Osteoblast (primary cell): Measurements from ENCODE around the gene STAMBPL1. TPM values are rescaled to one million over a fixed set of nuclear protein-coding genes. Genes with fewer than 3 reads are reported as not detected.

Source experiments
- DNase-seq: peaks from one replicate; pipeline ENCODE4 v3.0.0; 2011; ENCODE audit warnings: low spot score, mixed read lengths; ENCODE audit not compliant: insufficient read length; ENCODE audit errors: missing footprints
- H2AFZ ChIP-seq: 2 replicates; pipeline ENCODE4 v1.6.0; 2011; ENCODE audit warnings: mild to moderate bottlenecking, low read length
- H3K27ac ChIP-seq: 2 replicates; pipeline ENCODE4 v1.5.1; 2011; ENCODE audit warnings: mild to moderate bottlenecking, low read depth, low read length, moderate library complexity
- H3K27me3 ChIP-seq: 2 replicates; pipeline ENCODE4 v1.6.0; 2012; ENCODE audit warnings: mild to moderate bottlenecking, control low read depth, inconsistent platforms, low read length, moderate library complexity; ENCODE audit not compliant: insufficient read depth
- H3K36me3 ChIP-seq: 2 replicates; pipeline ENCODE4 v1.5.1; 2011; ENCODE audit warnings: mild to moderate bottlenecking, low read length, control low read depth, moderate library complexity; ENCODE audit not compliant: insufficient read depth
- H3K4me1 ChIP-seq: 2 replicates; pipeline ENCODE4 v1.5.1; 2011; ENCODE audit warnings: mild to moderate bottlenecking, low read length, control low read depth, moderate library complexity; ENCODE audit not compliant: insufficient read depth
- H3K4me2 ChIP-seq: 2 replicates; pipeline ENCODE4 v1.6.0; 2011; ENCODE audit warnings: mild to moderate bottlenecking, low read length; ENCODE audit not compliant: insufficient read depth
- H3K4me3 ChIP-seq: fragments of 200-600 bp; sonication (generic); 3 replicates; pipeline ENCODE4 v1.5.1; 2012; ENCODE audit warnings: mild to moderate bottlenecking, low read length, inconsistent platforms; ENCODE audit not compliant: insufficient read depth
- H3K79me2 ChIP-seq: 2 replicates; pipeline ENCODE4 v1.6.0; 2012; ENCODE audit warnings: mild to moderate bottlenecking, low read length, control low read depth, inconsistent platforms; ENCODE audit not compliant: insufficient read depth
- H3K9me3 ChIP-seq: 2 replicates; pipeline ENCODE4 v1.5.1; 2011; ENCODE audit warnings: low read depth, low read length, control low read depth
- H4K20me1 ChIP-seq: 2 replicates; pipeline ENCODE4 v1.6.0; 2012; ENCODE audit warnings: mild to moderate bottlenecking, low read length, control low read depth; ENCODE audit not compliant: insufficient read depth
- CTCF ChIP-seq: IDR thresholded peaks from 2 replicates; pipeline ENCODE4 v1.5.1; 2011; ENCODE audit warnings: mild to moderate bottlenecking, low read depth, low read length, moderate library complexity; ENCODE audit errors: extremely low read depth
- total RNA-seq: library from RNA; depleted of rRNA; stranded (reverse); fragments of >200 nt; gene quantifications from 2 replicates; pipeline ENCODE4 v1.2.3, GENCODE V29; 2012

The STAMBPL1 gene
- total RNA-seq, 1 donor = 11.6 TPM

GRCh38 chr10:88838766-88839350, 41.2 kb upstream of the STAMBPL1 start:
- Histone ChIP-seq H3K4me1 (no peaks in the 10 kb centered on the region), H3K4me2 (no peak overlapping the region)
- no peak for DNase-seq

GRCh38 chr10:88840104-88840503, 39.9 kb upstream of the STAMBPL1 start:
- DNase-seq = no peak

More at GRCh38 chr10:88838766-88839350, 41.2 kb upstream of the STAMBPL1 start:
- no peaks in the 10 kb centered on the region for H3K79me2 ChIP-seq
- no peaks in the 10 kb centered on the region for H4K20me1 ChIP-seq
- no peak overlapping the region for H3K27ac ChIP-seq
- H2AFZ ChIP-seq = no peak overlapping the region
- no peaks in the 10 kb centered on the region for H3K27me3 ChIP-seq
- H3K4me3 ChIP-seq = no peak overlapping the region
- no peak for TF ChIP-seq CTCF
- H3K36me3 ChIP-seq = no peaks in the 10 kb centered on the region
- H3K9me3 ChIP-seq = no peaks in the 10 kb centered on the region

GRCh38 chr10:88840881-88841280, 39.2 kb upstream of the STAMBPL1 start:
- no peaks in the 10 kb centered on the region for H4K20me1 ChIP-seq
- H3K27me3 ChIP-seq = no peaks in the 10 kb centered on the region
- no peak overlapping the region for H3K27ac ChIP-seq
- H3K4me3 ChIP-seq = no peak overlapping the region
- no peaks in the 10 kb centered on the region for H3K9me3 ChIP-seq
- no peak for TF ChIP-seq CTCF
- H3K4me2 ChIP-seq = no peak overlapping the region
- DNase-seq = no peak
- H2AFZ ChIP-seq = peak overlapping the region; percentile 34
- H3K79me2 ChIP-seq = no peaks in the 10 kb centered on the region
- no peaks in the 10 kb centered on the region for H3K36me3 ChIP-seq
- no peaks in the 10 kb centered on the region for H3K4me1 ChIP-seq

More at GRCh38 chr10:88840104-88840503, 39.9 kb upstream of the STAMBPL1 start:
- Histone ChIP-seq H3K27me3 (no peaks in the 10 kb centered on the region), H3K9me3 (no peaks in the 10 kb centered on the region), H3K4me3 (no peak overlapping the region), H4K20me1 (no peaks in the 10 kb centered on the region), H3K36me3 (no peaks in the 10 kb centered on the region), H3K4me1 (no peaks in the 10 kb centered on the region), H3K27ac (no peak overlapping the region), H3K79me2 (no peaks in the 10 kb centered on the region), H3K4me2 (no peak overlapping the region), H2AFZ (no peak overlapping the region)
- no peak for TF ChIP-seq CTCF

- TF ChIP-seq CTCF = no peak
- no peak for DNase-seq
These were observed 38.5 kb upstream of the STAMBPL1 start for GRCh38 chr10:88841316-88842111.

More at GRCh38 chr10:88841316-88842111, 38.5 kb upstream of the STAMBPL1 start:
- Histone ChIP-seq H4K20me1 (no peaks in the 10 kb centered on the region), H3K36me3 (no peaks in the 10 kb centered on the region), H3K4me1 (no peaks in the 10 kb centered on the region), H3K27me3 (no peaks in the 10 kb centered on the region), H3K4me2 (no peak overlapping the region), H2AFZ (peak overlapping the region; percentile 34), H3K4me3 (no peak overlapping the region), H3K79me2 (no peaks in the 10 kb centered on the region), H3K27ac (no peak overlapping the region), H3K9me3 (no peaks in the 10 kb centered on the region)
